Chondrocyte (in vitro differentiated cells): Measurements from ENCODE around the gene MLKL. TPM values are rescaled to one million over a fixed set of nuclear protein-coding genes. Genes with fewer than 3 reads are reported as not detected.
A peak's percentile ranks its signal among the peaks of the same experiment; 100 is the strongest.

ENCODE experiments used
- DNase-seq: peaks from one replicate; pipeline ENCODE4 v3.0.0; 2021; ENCODE audit warnings: mixed read lengths, low spot score
- H3K27ac Mint-ChIP-seq: one replicate; pipeline ENCODE4 v1.8.0; 2021; ENCODE audit warnings: mild to moderate bottlenecking, moderate library complexity, mixed read lengths; ENCODE audit not compliant: unreplicated experiment
- H3K27me3 Mint-ChIP-seq: 2 replicates; pipeline ENCODE4 v1.8.0; 2021; ENCODE audit warnings: low read depth, mixed read lengths
- H3K36me3 Mint-ChIP-seq: 2 replicates; pipeline ENCODE4 v1.8.0; 2021; ENCODE audit warnings: low read depth, mixed read lengths
- H3K4me1 Mint-ChIP-seq: 2 replicates; pipeline ENCODE4 v1.8.0; 2021; ENCODE audit warnings: low read depth, mild to moderate bottlenecking, mixed read lengths
- H3K4me3 Mint-ChIP-seq: one replicate; pipeline ENCODE4 v1.8.0; 2021; ENCODE audit warnings: mild to moderate bottlenecking, moderate library complexity, mixed read lengths; ENCODE audit not compliant: unreplicated experiment
- H3K9me3 Mint-ChIP-seq: 2 replicates; pipeline ENCODE4 v1.8.0; 2021; ENCODE audit warnings: low read depth, mixed read lengths
- total RNA-seq: library from RNA; stranded (reverse); gene quantifications from 3 replicates; pipeline ENCODE4 v1.2.1, GENCODE V29; 2021
- TF ChIP-seq, protein P1 (sequence below): fragments of 200-600 bp; sonication (generic); IDR thresholded peaks from 2 replicates; pipeline ENCODE4 v1.5.0; 2021; ENCODE audit warnings: antibody characterized with exemption, mild to moderate bottlenecking, moderate library complexity

MLKL gene
- total RNA-seq, 1 donor from 2014 or later, result 2.7 TPM

DNA sequence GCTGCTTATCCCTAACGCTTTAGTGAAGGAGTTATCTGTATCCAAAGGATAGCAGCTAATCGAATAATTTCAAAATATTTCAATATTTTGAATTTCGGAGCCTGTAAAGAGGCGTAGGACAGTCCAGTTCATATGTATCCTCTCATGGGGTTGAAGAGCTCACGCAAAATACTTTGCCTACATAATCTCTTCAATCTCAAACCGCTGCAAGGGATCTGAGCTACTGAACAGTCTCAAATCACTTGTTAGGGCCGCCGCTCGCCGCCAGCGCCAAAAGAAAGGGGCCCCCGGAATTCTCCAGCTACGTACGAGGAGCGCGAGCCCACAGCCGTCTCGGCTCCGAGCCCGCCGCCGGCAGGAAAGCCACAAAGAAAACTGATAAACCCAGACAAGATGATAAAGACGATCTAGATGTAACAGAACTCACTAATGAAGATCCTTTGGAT is 33.4 kb downstream of the MLKL start:
- Mint-ChIP-seq H3K9me3 (no peaks in the 10 kb centered on the region), H3K4me1 (peaks cover 24% of the 10 kb centered on the region)

DNA sequence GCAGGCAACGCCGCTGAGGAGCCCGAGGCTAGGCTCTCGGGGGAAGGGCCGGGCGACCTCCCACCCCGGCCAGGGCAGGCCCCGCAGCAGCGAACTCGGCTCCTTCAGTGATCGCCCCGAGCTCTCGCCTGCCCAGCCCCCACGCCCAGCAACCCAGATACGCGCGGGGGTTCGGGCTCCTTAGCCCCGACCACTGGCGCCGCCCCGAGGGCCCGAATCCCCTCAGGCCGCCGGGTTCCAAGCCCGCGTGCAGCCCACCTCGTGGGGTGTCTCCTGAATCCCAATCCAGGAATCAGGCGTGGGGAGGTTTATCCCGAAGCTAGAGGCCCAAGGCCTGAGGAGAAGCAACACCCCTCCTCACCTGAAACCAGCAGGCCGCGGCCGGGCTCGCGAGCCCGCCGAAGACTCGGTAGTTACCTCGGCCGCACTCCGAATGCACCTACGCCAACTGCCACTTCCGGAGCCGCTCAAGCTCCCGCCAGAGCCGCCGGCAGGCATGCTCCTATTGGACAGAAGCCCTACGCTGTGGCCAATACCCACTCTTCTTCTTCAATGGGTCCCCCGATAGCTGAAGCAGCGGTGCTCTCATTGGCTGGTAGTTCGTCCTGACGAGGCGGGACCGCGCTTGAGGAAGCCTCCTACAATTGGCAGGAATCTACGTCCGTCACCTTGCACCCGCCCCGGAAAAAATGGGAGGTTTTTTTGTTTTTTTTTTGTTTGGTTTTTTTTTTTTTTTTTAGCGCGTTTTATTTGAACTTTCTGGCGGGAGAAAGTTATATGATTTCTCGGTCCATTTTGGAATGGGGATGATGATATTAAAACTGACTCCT is 34.0 kb downstream of the MLKL start, which contains the start of gene RFWD3:
Gene RFWD3 (minus strand): TSS at position 453 of the 830 bp plus-strand sequence. CDS start 5,428 bp downstream, outside the sequence.
- Mint-ChIP-seq H3K4me3 (peak within 1 kb of the TSS; percentile 90), H3K27ac (peak within 1 kb of the TSS; percentile 93), H3K4me1 (peaks cover 24% of the 10 kb centered on the region), H3K9me3 (no peaks in the 10 kb centered on the region), H3K27me3 (no peaks in the 10 kb centered on the region), H3K36me3 (peaks cover 10% of the 10 kb centered on the region)
- TF ChIP-seq, protein P1, sequence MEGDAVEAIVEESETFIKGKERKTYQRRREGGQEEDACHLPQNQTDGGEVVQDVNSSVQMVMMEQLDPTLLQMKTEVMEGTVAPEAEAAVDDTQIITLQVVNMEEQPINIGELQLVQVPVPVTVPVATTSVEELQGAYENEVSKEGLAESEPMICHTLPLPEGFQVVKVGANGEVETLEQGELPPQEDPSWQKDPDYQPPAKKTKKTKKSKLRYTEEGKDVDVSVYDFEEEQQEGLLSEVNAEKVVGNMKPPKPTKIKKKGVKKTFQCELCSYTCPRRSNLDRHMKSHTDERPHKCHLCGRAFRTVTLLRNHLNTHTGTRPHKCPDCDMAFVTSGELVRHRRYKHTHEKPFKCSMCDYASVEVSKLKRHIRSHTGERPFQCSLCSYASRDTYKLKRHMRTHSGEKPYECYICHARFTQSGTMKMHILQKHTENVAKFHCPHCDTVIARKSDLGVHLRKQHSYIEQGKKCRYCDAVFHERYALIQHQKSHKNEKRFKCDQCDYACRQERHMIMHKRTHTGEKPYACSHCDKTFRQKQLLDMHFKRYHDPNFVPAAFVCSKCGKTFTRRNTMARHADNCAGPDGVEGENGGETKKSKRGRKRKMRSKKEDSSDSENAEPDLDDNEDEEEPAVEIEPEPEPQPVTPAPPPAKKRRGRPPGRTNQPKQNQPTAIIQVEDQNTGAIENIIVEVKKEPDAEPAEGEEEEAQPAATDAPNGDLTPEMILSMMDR, result no peak
- peak; percentile 99 for DNase-seq

More for the DNA sequence above, 33.4 kb downstream of the MLKL start:
- Mint-ChIP-seq H3K27me3 (no peaks in the 10 kb centered on the region), H3K27ac (peak overlapping the region; percentile 93), H3K4me3 (peak overlapping the region; percentile 90), H3K36me3 (peaks cover 10% of the 10 kb centered on the region)
- TF ChIP-seq, protein P1, result no peak
- DNase-seq, result no peak

- Mint-ChIP-seq H3K4me3 (peak overlapping the region; percentile 90), H3K9me3 (no peaks in the 10 kb centered on the region), H3K27me3 (no peaks in the 10 kb centered on the region), H3K27ac (peak overlapping the region; percentile 93), H3K36me3 (peaks cover 12% of the 10 kb centered on the region), H3K4me1 (peaks cover 24% of the 10 kb centered on the region)
- no peak for DNase-seq
- TF ChIP-seq, protein P1, result no peak
These were observed 34.6 kb downstream of the MLKL start for GRCh38 chr16:74666010-74666421.

DNA sequence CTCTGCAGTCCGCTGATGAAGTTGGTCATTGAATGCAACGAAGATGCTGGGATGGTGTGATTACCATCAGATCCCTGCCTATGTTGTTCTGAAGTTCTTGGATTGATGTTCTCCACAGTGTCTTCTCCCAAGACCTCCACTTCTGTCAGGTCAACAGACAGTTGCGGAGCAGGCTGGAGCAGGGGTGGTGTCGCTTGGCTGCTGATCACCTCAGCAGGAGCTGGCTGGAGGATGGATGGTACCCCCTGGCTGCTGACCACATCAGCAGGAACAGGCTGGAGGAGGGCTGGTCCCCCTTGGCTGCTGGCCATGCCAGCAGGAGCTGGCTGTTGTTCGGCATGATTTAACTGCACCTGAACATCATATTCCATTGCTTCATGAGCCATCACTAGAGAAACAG is 39.6 kb downstream of the MLKL start:
- DNase-seq, result no peak
- TF ChIP-seq, protein P1, result no peak
- peaks cover 26% of the 10 kb centered on the region for H3K36me3 Mint-ChIP-seq
- H3K27me3 Mint-ChIP-seq, result no peaks in the 10 kb centered on the region
- no peak overlapping the region for H3K4me3 Mint-ChIP-seq
- no peaks in the 10 kb centered on the region for H3K9me3 Mint-ChIP-seq
- H3K27ac Mint-ChIP-seq, result no peak overlapping the region
- H3K4me1 Mint-ChIP-seq, result peaks cover 31% of the 10 kb centered on the region

- peaks cover 31% of the 10 kb centered on the region for H3K4me1 Mint-ChIP-seq
- no peak overlapping the region for H3K4me3 Mint-ChIP-seq
- H3K27ac Mint-ChIP-seq, result no peak overlapping the region
- no peaks in the 10 kb centered on the region for H3K9me3 Mint-ChIP-seq
- no peak for DNase-seq
- TF ChIP-seq, protein P1, result no peak
- H3K27me3 Mint-ChIP-seq, result no peaks in the 10 kb centered on the region
- peaks cover 26% of the 10 kb centered on the region for H3K36me3 Mint-ChIP-seq
These were observed 40.3 kb downstream of the MLKL start for GRCh38 chr16:74660383-74660782.
